Posterior vena cava (tissue), 2 donors: Measurements from ENCODE around the gene CR1. TPM values are rescaled to one million over a fixed set of nuclear protein-coding genes. Genes with fewer than 3 reads are reported as not detected.
"Not testable (repeated sequence)": the region's sequence is repeated elsewhere in the genome, so short reads cannot be mapped to it uniquely, and the experiment has no call there.

ENCODE experiments used
- DNase-seq: peaks from one replicate; pipeline ENCODE4 v3.0.0-alpha.2; 2020; ENCODE audit warnings: low spot score
- intact Hi-C, 2 donors: fragments of 100-400 bp; cut with DNase I; formaldehyde crosslinking; loops; one replicate each; pipeline versions ENCODE4 v1.14.1 to v1.14.2; 2022 to 2023
- total RNA-seq, 2 donors: library from RNA; stranded (reverse); fragmentation: NEBNext Ultra II Directional; extraction: Animal tissue kit (Norgen Biotek cat#: 25700); gene quantifications; one replicate each; pipeline ENCODE4 v1.2.1, GENCODE V29; 2021
- donor health status: DM: yes; HTN: yes; CAD: no.
- donor health status: DM: yes; HTN: yes; CAD: no.

CR1 gene
- total RNA-seq, 2 donors from 2014 or later = 6.3 to 23.0 TPM

DNA sequence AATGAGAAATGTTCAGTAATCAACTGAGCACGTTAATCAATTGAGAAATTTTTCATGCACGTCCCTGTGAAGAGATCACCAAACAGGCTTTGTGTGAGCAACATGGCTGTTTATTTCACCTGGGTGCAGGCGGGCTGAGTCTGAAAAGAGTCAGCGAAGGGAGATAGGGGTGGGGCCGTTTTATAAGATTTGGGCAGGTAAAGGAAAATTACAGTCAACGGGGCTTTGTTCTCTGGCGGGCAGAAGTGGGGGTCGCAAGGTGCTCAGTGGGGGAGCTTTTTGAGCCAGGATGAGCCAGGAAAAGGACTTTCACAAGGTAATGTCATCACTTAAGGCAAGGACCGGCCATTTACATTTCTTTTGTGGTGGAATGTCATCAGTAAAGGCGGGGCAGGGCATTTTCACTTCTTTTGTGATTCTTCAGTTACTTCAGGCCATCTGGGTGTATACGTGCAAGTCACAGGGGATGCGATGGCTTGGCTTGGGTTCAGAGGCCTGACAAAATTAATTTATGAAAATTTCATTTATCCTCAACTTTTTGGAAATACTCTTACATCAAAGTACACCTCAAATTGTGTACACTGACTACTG is 137.8 kb downstream of the CR1 start:
- DNase-seq, intact Hi-C loops: not testable (repeated sequence)

DNA sequence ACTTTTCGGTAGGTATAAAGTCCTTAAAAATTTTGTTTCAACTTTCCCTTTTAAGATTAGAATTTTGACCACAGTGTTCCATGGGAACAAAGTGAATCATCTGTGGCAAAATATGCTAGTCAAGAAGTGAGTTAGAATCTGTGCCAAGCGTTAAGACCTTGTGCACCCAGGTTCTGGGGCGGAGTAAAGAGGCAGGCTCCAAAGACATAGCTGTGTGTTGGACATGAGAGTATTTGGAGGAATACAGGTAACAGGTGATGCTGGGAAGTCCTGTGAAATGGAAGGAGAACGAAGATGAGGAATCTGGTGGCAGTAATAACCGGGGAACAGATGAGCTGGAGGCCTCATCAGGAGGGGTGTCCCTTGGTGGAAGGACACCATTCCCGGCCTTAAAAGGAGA is 138.3 kb downstream of the CR1 start:
- intact Hi-C loops, DNase-seq: not testable (repeated sequence)

DNA sequence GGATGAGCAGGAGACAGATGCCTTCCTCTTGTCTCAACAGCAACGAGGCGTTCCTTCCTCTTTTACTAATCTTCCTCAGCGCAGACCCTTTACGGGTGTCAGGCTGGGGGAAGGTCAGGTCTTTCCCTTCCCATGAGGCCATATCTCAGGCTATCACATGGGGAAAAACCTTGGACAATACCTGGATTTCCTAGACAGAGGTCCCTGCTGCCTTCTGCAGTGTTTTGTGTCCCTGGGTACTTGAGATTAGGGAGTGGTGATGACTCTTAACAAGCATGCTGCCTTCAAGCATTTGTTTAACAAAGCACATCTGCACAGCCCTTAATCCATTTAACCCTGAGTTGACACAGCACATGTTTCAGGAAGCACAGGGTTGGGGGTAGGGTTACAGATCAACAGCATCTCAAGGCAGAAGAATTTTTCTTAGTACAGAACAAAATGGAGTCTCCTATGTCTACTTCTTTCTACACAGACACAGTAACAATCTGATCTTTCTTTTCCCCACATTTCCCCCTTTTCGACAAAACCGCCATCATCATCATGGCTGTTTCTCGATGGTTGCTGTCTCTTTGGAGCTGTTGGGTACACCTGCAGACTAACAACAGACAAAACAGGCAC is 139.7 kb downstream of the CR1 start:
- DNase-seq, intact Hi-C loops: not testable (repeated sequence)

DNA sequence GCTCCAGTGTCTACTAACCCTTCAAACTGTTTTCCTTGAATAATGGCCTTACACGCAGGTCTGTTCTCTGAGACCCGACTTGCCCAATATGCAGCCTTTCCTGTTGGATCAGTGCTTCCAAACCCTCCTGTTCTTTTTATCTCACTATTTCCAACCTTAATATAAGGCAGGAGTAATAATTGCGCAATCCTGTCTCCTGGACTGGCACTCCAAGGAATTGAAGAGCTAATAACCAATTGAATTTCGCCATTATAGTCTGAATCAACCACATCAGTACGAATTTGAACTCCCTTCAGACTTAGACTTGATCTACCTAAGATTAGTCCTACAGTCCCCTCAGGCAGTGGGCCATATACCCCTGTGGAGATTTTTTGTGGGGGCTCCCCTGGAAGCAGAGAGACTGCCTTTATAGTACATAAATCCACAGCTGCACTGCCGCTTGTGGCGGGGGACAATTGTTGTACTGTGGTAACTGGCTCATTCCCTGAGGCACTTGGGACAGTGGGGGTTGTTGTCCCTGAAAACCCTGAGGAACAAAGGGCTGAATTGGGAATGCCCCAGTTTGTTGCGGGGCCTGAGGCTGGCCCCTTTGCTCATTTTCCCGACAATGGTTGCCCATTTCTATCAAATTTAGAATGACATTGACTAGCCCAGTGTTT is 142.7 kb downstream of the CR1 start:
- intact Hi-C loops = not testable (repeated sequence)

DNA sequence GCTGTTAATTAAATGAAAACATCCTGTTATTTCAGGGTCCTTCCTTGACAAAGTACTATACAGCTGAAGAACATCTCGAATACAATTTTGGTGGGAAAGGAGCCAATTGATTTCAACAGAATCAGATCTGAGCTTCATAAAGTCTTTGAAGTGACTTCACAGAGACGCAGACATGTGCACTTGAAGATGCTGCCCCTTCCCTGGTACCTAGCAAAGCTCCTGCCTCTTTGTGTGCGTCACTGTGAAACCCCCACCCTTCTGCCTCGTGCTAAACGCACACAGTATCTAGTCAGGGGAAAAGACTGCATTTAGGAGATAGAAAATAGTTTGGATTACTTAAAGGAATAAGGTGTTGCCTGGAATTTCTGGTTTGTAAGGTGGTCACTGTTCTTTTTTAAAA is 143.4 kb downstream of the CR1 start:
- intact Hi-C loops, DNase-seq: not testable (repeated sequence)

More for the DNA sequence above, 142.7 kb downstream of the CR1 start:
- not testable (repeated sequence) for DNase-seq

DNA sequence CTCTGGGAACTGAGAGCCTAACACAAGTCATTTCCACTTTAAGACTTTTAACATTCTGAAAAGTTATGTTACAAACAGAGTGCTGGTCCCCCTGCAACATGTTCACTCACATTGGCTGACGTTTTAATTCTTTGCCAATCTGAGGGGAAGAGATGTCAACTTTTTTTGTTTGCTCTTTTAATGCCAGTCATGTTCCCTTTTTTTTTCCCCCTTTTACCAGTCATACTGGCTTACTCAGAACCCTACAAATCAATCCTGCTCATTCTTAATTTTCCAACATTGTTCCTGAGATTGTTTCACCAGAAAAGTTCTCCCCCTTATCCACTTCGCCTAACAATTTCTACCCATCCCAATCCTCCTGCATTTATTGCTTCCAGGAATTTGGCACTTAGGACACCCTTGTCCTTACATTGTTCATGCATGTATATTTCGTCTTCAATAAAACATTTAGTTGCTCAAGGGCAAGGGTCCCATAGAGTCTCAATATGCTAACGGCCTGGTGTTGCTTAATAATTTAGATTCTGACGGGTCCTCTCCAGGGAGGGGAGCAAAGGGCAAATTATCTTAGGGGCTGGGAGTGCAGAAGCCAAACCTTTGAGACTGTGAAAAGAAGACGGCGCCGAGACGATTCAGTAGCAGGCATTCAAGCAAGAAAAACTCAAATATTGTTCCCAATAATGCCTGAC is 148.4 kb downstream of the CR1 start:
- DNase-seq = no peak
- intact Hi-C loops = no loop called here

DNA sequence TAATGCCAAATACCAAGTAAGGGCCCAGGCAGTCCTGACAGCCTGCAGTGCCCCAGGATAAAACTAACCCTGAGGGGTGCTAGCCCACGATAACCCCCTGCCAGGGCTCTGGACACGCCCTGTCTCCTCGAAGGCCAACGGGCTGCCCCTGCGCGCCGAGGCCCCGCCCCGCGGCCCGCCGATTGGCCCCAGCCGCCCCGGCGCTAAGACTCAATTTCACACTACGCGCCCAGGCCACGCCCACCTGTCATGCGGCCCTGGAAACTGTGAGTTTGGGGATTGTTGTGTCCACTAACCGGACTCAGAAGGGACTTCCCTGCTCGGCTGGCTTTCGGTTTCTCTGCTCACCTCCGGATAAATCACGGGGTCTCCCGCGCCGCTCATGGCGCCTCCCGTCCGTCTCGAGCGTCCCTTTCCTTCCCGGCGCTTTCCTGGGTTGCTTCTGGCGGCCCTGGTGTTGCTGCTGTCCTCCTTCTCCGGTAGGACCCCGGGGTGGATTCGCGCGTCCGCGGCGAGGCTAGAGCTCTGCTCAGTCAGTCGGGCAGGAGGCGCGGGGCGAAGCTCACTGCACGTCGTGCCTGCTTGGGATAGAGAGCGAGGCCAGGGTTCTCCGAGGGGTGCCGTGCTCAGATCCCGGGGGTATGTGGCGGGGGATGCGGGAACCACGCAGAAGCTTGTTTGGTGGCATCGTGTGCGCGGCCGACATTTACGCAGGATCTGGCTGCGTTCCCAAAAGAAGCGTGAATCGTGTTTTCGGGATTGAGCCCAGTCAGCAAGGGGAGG is 149.1 kb downstream of the CR1 start, which contains the start of gene CR1L:
Gene CR1L (plus strand): TSS at position 282 of the 783 bp plus-strand sequence. CDS start 101 bp downstream, at position 383.
- peak; percentile 93 for DNase-seq
- intact Hi-C loops = no loop called here

DNA sequence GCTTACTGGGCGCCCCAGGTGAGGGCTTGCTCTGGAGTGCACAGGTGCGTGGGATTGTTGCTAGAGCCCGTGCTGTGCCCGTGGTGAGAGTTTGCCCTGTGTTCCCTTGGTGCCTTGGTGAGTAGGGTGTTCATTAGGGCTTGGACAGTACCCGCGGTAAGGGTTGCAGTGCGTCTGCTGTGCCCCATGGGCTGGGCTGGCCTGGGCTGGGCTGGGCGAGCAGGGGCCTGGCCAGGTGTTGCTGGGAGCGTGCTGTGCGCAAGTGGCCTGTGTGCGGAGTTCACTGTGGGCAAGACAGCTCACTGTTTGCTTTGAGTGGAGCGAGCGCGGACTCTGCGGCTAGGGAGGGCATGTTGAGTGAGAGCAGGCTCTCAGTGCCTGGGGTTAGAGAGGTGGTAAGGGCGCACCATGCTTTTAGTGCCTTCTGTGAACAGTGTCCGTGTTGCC is 149.7 kb downstream of the CR1 start:
- no peak for DNase-seq
- intact Hi-C loops = no loop called here

GRCh38 chr1:207646171-207646570 is 150.2 kb downstream of the CR1 start:
- intact Hi-C loops = no loop called here
- no peak for DNase-seq

DNA sequence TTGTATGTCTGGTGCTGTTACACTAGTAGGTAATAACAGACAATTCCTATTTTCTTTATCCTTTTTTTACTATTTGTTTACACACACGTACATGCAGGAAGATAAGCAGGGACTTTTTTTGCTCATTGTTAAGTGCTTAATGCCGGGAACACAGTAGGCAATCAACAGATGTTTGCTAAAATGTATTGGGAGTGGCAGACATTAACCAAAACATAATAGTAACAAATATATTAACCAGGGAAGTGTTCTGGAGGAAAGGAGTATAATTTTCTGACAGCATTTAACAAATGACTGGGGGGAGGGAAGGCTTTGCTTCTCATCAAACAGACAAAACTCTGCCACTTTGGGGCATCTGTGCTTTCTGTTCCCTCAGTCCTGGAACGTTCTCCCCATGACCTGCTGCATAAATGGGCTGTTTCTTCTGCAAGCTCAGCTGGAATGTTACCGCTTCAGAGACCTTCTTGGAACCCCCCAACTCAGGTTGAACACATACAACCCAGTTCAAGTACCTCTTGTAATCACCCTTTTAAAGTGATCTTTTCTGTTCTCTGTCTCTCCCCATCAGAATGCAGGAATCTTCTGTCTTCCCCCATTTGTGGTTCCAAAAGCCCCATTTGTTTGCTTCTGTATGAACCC is 151.1 kb downstream of the CR1 start:
- intact Hi-C loops = no loop called here
- DNase-seq = no peak

DNA sequence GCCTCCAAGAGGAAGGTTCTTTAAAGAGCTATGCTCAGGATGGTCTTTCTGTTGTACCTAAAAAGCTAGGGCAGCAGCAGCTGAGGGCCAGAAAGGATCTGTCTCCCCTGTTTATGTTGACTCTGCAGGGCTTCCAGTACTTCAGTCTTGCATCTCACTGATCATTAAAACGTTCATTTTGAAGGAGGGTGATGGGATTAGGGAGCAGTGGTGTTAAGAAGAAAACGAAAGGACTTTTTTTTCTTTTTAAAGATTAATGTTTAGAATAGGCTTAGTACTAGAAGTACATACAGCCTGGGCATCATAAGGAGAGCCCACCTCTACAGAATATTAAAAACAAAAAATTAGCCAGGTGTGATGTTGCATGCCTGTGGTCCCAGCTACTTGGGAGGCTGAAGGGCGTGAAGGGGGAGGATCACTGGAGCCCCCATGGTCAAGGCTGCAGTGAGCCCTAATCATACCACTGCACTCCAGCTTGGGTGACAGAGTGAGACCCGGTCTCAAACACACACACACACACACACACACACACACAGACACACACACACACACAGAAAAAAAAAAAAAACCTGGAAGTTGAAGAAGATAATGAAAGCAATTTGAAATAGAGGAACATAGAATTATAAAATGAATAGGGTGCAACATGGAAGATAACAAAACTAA is 151.8 kb downstream of the CR1 start:
- no peak for DNase-seq
- intact Hi-C loops = no loop called here

- DNase-seq = no peak
- intact Hi-C loops = no loop called here
Observed at GRCh38 chr1:207648334-207649209, 152.6 kb downstream of the CR1 start.

DNA sequence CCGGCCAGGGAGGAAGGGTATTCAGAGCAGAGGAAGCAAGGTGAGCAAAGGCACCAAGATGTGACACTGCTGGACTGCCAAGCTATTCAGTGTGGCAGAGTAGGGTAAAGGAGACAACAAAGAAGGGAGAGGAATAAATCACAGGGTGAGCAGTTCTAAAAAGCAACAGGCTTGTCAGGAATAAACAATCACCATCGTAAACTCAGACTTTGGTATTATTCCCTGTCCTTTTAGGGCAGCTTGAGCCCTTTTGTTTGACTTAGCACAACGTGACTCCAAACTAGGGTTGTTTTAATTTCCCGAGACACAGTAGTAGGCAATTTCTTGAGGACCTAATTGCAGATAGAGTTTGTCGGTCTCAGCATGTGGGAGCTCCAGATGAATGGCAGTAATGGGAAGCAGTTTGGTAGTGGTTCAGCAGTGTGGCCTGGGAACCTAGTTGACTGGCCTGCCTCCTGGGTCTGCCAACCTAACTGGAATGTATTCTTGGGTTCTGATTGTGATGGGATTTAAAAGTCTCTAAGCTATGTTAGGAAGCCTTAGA is 153.3 kb downstream of the CR1 start:
- DNase-seq = no peak
- intact Hi-C loops = no loop called here

GRCh38 chr1:207649865-207650580 is 154.1 kb downstream of the CR1 start:
- intact Hi-C loops = no loop called here
- no peak for DNase-seq

- DNase-seq = no peak
Observed at GRCh38 chr1:207651583-207651982, 155.6 kb downstream of the CR1 start.

DNA sequence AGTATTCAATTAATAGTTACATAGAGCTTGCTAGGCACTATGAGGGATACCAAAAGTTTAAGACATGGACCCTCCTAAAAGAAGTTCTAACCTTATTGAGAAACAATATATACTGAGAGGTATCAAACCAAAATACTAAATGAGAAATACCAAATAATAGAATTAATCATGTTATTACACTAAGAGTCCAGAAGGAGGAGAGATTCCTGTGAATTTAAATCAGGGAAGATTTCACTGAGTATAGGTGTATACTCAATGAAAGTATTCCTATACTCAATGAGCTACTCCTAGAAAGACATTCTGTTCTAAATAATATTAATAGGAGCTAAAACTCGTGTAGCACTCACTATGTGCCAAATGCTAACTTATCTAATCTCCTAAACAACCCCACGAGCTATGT is 158.4 kb downstream of the CR1 start:
- intact Hi-C loops = no loop called here
- no peak for DNase-seq

More at GRCh38 chr1:207651583-207651982, 155.6 kb downstream of the CR1 start:
- intact Hi-C loops = no loop called here
